Measurements from ENCODE around the gene LDAF1.
"Not testable (repeated sequence)": the region's sequence is repeated elsewhere in the genome, so short reads cannot be mapped to it uniquely, and the experiment has no call there.

Gene LDAF1

DNA sequence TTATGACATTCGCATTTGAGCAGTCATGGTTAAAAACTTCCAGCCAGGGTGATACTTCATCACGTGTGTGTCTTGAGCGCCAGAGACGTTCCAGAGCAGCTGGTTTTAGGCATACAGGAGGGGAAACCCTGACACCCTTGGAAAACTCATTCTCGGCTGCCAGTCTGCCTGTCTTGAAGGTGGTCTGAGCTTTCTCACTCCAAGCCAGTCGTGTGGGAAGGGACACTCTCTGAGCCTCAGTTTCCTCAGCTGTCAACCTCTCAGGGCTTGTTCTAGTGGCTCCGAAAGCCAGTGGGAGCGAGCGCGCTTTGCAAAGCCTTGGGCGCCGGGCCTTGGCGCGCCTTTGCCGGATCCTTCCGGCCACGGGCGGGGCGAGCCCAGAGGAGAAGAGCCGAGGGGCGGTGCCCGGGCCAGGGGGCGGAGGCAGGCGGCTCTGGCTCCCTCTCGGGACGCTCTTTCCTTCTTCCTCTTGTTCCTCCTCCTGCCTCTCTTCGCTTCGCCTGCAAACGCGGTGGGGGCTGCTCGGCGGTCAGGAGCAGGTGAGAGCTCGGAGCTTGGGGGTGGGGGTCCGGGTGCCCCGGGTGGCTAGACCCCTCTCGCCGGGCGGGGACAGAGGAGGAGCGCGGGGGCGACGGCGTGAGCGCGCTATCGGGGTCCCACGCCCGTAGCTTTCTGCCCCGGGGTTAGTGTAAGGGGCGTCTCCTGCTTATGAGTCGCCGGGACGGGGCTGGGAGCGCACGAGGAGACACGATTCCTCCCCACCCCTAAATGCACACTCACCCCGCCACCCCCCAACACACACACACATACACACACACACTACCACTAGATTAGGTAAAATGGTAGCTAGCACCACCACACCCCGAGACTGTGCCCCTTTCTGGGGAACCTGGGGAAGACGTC is at the start of gene LDAF1:
Gene LDAF1, plus strand, starts transcription at position 467 of the 903 bp plus-strand sequence. CDS start 2,509 bp downstream, outside the sequence.
- peak; percentile 30 to 67 for DNase-seq (ENCODE audit: low read depth in 2 of 2)

DNA sequence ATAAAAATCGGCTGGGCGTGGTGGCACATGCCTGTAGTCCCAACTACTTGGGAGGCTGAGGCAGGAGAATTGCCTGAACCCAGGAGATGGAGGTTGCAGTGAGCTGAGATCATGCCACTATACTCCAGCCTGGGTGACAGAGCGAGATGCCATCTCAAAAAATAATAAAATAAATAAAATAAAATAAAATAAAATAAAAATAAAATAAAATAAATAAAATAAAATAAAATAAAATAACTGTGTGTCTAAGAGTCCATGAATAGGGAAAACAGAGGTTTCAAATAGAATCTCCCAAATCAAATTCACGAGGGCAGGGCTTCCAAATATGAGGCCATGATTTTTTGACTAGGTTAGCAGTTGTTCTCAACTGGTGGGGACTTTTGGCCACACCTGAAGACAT is 42.9 kb upstream of the LDAF1 start:
- DNase-seq (ENCODE audit: low read depth in 2 of 2): not testable (repeated sequence)

DNA sequence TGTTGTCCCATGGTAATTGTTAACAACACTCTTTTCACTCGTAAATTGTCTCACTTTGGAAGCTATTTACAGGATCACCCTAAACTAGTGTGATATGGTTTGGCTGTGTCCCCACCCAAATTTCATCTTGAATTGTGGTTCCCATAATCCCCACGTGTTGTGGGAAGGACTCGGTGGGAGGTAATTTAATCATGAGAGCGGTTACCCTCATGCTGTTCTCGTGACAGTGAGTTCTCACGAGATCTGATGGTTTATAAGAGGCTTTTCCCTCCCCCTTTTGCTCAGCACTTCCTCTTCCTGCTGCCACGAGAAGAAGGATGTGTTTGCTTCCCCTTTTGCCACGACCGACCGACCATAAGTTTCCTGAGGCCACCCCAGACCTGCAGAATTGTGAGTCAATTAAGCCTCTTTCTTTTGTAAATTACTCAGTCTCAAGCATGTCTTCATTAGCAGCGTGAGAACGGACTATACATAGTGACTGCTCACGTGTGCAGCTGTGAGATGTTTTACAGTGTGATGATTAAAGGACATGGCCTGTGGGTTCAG is 42.3 kb upstream of the LDAF1 start:
- DNase-seq (ENCODE audit: low read depth in 2 of 2): no peak

DNA sequence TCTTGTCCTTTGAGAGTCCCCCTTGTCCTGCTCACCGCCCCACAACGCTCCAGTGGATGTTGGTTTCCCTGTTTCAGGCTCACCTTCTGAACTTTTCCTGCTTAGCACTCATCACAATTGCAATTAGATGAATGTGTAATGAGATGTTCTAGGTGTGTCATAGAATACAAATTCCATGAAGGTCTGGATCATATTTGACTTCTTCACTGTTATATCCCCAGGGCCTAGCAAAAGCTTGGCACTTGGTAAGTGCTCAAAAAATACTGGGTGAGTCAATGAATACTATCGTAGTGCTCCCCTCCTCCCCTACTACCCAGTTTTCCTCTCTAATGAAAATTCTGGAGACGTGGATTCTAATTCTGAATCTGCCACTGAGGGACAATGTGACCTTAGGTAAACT is 40.9 kb upstream of the LDAF1 start:
- DNase-seq (ENCODE audit: low read depth in 2 of 2): no peak

DNA sequence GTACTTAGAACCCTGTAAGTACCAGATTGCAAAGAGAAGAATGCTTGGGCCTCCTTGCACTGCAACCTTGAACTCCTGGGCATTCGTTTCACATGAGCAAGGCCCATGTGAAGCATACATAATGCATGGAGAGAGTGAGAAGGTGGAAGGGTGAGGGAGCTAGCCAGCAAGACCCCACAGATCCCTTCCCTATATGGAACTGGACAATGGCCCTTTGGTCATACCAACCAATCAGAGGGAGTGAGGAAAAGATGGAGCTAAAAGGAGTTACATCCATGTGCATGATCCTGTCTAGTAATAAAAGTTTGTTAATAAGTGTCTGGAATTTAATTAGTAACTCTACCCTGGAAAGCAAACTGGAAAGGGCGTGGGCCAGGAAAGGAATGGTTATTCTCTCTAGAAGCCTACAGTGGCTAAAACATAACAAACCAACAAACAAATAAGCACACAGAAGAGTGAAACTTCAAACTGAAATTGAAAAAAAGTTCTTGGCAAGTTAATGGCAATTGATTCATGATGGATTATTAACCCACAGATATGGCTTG is 37.4 kb upstream of the LDAF1 start:
- DNase-seq (ENCODE audit: low read depth in 2 of 2): no peak

DNA sequence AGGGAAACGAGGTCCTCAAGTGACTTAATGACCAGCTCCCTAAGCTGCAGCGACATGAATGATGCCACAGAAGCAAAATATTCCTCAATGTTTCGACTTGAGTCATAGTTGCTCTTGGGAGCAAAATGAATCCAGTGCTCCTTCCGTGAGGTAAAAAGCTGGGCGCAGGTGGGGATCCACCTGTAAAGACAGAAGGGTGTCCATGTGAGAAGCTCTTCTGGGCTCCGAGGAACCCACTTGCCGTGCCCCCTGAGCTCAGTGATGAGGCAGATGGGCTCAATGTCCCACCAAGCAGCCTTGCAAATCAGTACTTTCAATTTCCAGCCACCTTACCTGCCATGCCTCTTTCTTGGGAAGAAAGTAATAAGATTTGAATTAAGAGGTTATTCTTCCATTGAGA is 33.3 kb upstream of the LDAF1 start:
- no peak for DNase-seq (ENCODE audit: low read depth in 2 of 2)

DNA sequence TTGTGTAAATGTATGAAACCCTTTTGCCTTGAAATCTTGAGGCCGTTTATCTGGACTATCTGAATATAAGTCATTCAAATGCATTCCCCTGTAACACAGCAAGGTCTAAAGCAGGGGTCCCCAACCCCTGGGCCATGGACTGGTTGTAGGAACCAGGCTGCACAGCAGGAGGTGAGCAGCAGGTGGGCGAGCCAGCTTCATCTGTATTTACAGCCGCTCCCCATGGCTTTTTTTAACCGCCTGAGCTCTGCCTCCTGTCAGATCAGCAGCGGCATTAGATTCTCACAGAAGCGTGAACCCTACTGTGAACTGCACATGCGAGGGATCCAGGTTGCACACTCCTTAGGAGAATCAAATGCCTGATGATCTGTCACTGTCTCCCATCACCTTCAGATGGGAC is 32.0 kb upstream of the LDAF1 start:
- no peak for DNase-seq (ENCODE audit: low read depth in 2 of 2)

DNA sequence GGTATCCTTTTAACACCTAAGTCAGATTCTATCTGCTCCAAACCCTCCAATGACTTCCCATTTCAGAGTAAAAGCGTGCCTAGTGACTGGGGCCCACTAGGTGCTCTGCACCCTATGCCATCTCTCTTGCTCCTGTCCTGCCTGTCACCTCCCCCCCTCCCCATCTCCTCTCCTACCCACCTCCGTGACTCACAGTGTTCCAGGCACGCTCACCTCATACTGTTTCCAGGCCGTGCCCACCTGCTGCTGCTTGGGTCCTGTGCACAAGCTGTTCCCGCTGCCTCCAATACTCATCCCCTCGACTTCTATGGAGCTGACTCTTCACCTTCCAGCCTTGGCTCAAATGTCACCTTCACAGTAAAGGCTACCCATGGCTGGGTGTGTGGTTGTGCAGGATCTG is 29.5 kb upstream of the LDAF1 start:
- no peak for DNase-seq (ENCODE audit: low read depth in 2 of 2)

DNA sequence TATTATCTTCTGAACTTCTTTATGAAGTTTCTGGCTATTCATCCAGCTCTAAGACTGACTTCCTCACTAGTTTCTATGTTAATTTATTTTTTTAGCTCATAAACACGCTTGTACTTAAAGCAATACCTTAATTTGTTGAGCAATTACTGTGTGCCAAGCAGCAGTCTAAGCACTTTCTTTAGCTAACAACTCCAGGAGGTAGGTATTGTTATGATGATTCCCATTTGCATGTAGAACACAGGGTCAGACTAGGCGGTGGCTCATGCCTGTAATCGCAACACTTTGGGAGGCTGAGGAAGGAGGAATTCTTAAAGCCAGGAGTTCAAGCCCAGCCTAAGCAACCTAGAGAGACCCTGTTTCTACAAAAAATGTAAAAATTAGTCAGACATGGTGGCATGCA is 27.7 kb upstream of the LDAF1 start:
- no peak for DNase-seq (ENCODE audit: low read depth in 2 of 2)

DNA sequence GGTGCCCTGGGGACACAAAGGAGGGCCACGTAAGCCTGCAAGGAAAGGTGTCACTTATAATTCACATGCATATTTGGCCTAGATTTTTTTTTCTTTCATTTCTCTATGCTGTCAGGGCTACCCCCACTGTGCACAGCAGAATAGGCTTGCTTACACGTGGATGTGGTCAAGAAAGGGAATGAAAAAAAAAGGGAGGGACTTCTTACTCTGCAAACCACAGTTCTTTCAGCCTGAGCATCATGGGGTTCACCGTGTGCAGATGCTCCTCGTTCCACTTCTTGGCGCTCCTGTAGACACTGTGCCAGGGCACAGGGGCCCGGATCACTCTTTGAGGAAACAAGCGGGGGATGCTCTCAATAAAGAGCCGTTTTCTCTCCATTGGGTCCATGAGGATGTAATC is 24.4 kb upstream of the LDAF1 start:
- no peak for DNase-seq (ENCODE audit: low read depth in 2 of 2)

DNA sequence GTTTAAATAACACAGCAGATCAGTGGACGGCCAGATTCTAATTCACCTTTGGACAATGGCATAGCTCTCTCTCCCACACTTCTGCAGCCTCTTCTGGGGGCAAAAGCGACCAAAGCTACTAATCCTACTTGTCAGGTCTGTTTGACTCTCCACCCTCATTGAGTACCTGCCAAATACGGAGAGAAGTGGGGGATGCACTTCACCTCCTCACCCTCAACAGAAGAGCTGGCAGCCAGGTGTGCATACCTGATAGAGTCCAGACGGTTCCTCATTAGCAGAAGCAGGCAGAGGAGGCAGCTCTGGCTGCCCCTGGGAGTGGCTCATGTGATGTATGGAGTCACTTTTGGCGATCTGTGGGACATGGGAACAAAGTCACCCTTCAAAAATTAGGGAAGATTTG is 12.7 kb upstream of the LDAF1 start:
- no peak for DNase-seq (ENCODE audit: low read depth in 2 of 2)

DNA sequence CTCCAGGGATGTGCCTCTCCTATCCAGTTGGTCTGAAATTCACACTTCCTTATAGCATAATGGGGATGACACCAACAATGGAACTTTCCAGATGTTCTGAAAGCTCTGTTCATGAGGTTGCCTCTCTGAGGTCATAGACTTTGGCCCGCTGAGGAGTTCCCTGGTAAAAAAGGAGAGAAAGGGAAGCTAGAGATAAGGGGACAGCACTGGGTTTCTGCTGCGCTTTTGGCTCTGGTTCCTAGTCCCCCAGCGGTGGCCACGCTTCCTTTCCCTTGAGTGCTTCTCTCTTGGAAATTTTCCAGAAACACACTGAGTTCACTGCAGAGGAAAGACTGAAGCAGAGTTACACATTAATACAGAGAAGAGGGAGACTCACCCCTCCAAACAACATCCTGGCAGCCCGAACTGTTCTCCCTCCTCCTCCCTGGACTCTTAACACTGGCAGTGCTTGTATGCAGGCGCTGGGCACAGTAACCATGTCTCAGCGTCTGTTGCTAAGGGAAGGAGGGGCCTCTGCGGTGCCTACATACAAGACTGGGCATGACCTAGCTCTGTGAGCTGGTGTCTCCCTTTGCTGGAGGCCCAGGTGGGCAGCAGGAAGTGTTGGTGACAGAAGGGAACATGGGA is 8.0 kb upstream of the LDAF1 start, which contains the start of gene DNAH3:
Gene DNAH3, minus strand, starts transcription at position 472 of the 627 bp plus-strand sequence. CDS start 527 bp downstream, outside the sequence.
- DNase-seq (ENCODE audit: low read depth in 2 of 2): no peak

DNA sequence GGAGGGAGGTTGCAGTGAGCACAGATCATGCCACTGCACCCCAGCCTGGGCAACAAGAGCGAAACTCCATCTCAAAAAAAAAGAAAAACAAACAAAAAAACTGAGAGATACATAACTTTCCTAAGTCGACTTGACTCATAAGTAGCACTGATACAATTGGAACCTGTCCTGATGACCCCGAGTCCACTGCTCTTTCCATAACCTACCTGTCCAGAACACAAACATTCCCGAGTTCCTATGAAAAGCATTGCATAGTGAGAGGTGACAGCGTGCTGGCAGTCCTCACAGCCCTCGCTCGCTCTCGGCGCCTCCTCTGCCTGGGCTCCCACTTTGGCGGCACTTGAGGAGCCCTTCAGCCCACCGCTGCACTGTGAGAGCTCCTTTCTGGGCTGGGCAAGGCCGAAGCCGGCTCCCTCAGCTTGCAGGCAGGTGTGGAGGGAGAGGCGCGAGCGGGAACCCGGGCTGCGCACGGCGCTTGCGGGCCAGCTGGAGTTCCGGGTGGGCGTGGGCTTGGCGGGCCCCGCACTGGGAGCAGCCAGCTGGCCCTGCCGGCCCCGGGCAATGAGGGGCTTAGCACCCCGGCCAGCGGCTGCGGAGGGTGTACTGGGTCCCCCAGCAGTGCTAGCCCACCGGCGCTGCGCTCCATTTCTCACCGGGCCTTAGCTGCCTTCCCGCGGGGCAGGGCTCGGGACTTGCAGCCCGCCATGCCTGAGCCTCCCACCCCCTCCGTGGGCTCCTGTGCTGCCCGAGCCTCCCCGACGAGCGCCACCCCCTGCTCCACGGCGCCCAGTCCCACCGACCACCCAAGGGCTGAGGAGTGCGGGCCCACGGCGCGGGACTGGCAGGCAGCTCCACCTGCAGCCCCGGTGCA is 6.1 kb upstream of the LDAF1 start:
- DNase-seq (ENCODE audit: low read depth in 2 of 2): not testable (repeated sequence)

DNA sequence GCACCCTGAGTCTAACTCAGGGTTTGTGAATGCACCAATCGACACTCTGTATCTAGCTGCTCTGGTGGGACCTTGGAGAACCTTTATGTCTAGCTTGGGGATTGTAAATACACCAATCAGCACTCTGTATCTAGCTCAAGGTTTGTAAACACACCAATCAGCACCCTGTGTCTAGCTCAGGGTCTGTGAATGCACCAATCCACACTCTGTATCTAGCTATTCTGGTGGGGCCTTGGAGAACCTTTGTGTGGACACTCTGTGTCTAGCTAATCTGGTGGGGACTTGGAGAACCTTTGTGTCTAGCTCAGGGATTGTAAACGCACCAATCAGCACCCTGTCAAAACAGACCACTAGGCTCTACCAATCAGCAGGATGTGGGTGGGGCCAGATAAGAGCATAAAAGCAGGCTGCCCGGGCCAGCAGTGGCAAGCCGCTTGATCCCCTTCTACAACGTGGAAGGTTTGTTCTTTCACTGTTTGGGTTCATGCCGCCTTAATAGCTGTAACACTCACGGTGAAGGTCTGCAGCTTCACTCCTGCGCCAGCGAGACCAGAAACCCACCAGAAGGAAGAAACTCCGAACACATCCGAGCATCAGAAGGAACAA is 5.2 kb upstream of the LDAF1 start:
- not testable (repeated sequence) for DNase-seq (ENCODE audit: low read depth in 2 of 2)

DNA sequence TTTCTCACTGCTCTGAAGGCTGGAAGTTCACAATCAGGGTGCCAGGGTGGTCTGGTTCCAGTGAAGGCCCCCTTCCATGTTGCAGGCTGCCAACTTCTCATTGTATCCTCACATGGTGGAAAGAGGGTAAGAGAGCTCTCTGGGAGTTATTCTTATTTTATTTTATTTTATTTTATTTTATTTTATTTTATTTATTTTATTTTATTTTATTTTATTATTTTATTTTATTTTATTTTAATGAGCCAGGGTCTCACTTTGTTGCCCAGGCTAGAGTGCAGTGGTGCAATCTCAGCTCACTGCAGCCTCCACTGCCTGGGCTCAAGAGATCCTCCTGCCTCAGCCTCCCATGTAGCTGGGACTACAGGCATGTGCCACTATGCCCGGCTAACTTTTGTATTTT is 2.5 kb upstream of the LDAF1 start:
- not testable (repeated sequence) for DNase-seq (ENCODE audit: low read depth in 2 of 2)

DNA sequence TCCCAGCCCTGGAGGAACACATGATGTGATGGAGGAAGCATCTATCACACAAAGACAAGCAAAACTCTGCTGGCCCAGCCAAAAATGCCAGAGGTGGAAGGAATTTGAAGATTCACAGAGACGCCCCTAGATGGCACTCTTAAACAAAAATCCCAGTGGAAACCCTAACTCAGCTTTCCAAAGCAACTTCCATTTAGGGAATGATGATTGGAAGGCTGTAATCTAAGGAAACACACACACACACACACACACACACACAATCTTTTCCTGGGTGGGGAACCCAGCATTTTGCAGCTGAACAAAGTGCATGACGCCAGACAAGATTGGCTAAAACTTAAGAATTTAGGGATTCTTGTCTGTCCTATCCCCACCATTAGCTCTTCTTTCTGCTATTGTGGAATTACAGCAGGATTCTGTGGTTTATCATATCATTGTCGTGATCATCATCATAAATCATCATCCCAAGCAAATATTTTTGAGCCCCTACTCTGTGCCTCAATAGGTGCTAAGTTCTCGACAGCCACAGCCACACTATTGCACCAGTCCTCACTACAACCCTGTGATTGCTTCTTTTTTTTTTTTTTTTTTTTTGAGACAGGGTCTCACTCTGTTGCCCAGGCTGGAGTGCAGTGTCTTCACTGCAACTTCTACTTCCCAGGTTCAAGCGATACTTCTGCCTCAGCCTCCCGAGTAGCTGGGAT is 1.6 kb upstream of the LDAF1 start:
- no peak for DNase-seq (ENCODE audit: low read depth in 2 of 2)

DNA sequence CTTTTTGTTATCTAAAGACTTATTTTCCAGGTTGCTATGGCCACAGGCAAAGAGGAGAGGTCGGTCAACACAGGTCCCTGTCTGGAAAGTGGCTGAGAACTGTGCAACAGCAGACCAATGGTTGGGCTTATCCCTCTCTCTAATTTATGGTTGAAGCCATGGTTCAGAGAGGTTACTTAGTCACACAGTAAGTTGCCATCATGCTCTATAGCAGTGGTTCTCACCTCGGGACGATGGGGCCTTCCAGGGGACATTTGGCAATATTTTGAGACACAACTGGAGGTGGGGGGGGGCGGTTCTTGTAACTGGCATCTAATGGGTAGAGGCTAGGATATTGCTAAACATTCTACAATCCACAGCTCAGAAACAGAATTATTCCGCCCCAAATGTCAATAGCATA is 842 bp upstream of the LDAF1 start:
- DNase-seq (ENCODE audit: low read depth in 2 of 2): no peak

DNA sequence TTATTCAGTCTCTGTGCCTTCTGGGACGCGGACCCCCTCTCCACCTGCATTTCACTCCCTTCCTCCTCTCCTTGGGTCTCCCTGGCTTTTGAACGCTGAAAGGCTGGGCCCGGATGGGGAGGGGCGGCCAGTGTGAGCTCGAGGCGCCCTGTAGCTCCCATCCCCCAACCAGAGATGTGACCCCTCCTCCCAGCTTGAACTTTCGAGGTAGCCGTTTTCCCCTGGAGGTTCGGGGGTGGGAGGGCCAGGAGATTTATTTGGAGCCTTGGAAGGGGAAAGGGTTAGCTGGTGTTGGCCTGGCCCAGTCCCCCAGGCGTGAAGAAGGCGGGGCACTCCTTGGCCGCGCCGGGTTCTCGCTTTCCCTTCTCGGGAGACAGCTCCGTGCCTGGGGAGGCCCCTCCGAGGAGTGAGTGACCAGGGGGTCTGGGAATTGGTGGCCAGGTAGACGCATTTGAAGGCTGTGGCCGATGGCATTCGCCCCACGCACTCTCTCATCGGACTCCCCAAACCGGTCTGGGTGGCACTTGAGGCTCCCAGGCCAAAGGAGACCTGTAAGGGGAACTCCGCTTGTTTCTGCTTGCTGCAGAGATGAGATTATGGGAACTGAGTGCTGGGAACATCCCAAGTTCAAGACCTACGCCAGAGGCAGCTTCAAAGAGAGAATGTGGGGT is 942 bp downstream of the LDAF1 start:
- no peak for DNase-seq (ENCODE audit: low read depth in 2 of 2)

DNA sequence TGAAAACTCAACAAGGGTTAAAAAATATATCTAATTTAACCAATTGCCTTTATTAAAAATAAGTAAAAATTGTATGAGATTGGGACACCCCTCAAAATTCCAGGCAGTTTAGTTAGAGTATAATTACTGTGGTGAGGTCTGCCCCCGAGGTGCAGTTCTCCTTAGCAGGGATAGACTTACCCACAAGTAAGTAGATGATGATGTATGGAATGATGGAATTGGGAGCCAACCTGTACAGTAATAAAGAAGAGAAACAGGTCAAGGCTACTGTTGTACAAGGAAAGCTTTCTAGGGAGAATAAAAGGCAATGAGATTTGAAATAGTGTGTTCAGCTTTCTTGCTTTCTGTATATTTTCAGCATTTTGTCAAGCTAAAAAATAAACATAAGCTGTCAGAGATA is 1.8 kb downstream of the LDAF1 start:
- no peak for DNase-seq (ENCODE audit: low read depth in 2 of 2)

DNA sequence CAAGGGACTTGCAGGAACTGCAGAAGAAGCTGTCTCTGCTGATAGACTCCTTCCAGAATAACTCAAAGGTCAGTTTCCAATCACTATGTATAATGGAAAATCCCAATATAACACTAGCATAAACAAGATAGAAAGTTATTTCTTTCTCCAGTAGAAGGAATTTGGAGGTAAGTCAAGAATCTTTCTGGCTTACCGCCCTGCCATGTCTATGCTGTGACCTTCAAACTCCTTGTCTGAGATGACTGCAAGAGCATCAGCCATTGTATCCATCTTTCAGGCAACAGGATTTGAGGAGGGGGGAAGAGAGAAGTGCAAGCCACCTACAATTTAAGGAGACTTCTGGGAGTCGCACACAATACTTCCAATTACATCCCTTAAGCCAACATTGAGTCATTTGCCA is 2.7 kb downstream of the LDAF1 start:
- no peak for DNase-seq (ENCODE audit: low read depth in 2 of 2)

Measured in stimulated activated CD4-positive, alpha-beta T cell treated with anti-CD3 and anti-CD28 coated beads, Interleukin-1b, Interleukin-23, amount 100 ng/mL, for 1 hour (primary cell).